Colon (tissue), 2 donors: ENCODE measurements around the gene SPSB2.
"Not testable (repeated sequence)": the region's sequence is repeated elsewhere in the genome, so short reads cannot be mapped to it uniquely, and the experiment has no call there.

ENCODE experiments used
- FAIRE-seq: peaks from 2 replicates; lab custom pipeline; 2012; peaks lifted over from hg19 to GRCh38; lab: Jason Lieb, UNC
- donor health status: control.
- donor health status: control.

Gene SPSB2, protein sequence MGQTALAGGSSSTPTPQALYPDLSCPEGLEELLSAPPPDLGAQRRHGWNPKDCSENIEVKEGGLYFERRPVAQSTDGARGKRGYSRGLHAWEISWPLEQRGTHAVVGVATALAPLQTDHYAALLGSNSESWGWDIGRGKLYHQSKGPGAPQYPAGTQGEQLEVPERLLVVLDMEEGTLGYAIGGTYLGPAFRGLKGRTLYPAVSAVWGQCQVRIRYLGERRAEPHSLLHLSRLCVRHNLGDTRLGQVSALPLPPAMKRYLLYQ

DNA sequence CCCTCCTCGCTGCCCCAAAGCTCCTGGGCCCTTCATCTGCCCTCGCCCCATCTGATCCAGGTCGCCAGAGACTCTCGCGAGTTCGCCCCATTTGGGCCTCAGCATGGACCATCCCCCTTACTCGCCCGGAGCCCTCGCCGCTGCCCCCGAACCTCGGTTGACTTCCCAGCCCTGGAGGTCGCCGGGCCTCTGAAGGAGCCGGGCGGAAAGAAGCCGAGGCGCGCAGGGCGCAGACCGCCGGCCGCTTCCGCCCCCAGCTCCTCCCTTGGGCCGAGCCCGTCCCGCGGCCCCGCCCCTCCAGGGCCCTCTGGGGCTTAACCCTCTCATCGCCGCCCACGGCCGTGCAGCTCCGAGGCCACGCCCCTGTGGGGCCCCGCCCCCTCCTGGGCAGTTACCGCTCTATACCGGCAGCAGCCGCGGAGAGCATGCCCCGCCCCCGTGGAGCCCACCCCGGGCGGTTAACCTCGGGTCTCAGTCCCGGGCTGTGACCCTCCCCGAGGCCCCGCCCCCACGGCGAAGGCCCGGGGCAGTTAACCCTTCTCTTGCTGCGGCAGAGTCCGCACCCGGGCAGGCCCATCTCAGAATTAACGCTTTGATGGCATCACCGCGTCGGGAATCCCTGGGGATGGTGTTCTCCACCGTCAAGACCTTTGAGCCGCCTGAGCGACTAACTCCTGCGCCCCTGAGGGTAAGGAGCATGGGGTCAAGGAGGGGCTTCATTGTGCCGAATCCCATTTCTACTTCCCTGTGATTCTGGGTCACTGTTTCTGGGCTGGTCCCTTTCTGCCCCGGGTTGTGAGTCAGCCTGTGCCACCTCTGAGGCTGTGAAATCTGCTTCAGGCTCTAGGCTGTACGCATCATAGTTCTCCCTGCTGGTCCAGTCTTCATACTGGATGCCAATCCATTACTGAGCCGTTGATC, at the start of gene SPSB2:
TSS of gene SPSB2 (minus strand) at position 210 of the 921 bp plus-strand sequence. CDS start 402 bp downstream, outside the sequence.
- no peak for FAIRE-seq

DNA sequence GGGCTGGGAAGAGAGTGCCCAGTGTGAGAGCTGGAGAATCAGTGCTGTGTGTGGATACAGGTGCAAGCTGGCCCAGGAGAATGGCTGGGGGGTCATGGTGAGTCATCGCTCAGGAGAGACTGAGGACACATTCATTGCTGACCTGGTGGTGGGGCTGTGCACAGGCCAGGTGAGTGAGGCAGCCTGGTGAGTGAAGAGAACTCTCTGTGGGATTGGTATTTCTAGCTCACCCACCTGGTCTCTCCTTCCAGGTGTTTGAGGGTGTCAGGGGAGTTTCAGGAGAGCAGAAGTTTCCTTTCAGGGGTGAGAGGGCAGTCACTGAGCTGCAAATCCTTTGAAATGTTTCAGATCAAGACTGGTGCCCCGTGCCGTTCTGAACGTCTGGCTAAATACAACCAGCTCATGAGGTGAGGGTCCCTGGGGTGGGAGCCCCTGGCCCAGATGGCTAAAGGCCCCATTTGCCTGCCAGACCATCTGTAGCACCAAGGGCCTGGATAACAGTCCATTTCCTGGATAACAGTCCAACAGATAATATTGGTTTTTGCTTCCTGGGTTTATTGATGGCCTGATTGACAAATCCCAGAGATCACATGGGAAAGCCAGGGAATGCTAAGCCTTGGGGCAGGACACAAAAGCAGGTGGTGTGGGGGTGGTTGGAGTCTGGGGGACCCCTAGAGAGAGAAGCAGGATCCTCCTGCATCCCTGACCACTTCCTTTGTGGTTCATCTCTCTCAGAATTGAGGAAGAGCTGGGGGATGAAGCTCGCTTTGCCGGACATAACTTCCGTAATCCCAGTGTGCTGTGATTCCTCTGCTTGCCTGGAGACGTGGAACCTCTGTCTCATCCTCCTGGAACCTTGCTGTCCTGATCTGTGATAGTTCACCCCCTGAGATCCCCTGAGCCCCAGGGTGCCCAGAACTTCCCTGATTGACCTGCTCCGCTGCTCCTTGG, 49.2 kb upstream of the SPSB2 start:
- no peak for FAIRE-seq

DNA sequence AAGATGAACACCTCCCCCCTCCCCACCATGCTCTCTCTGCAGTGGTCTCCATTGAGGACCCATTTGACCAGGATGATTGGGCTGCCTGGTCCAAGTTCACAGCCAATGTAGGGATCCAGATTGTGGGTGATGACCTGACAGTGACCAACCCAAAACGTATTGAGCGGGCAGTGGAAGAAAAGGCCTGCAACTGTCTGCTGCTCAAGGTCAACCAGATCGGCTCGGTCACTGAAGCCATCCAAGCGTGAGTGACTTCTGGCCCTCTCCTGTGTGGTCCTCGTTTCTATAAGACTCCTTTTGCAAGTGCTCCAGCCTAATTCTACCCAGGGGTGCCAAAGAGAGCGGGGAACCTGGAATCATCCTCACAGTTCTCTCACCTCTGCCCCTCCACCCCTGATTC, 48.4 kb upstream of the SPSB2 start:
- no peak for FAIRE-seq

GRCh38 chr12:6919588-6919987, 46.5 kb upstream of the SPSB2 start:
- no peak for FAIRE-seq

- FAIRE-seq: no peak
These were observed 44.6 kb upstream of the SPSB2 start for GRCh38 chr12:6917491-6918231.

- no peak for FAIRE-seq
These were observed 43.5 kb upstream of the SPSB2 start for GRCh38 chr12:6916426-6917200.

DNA sequence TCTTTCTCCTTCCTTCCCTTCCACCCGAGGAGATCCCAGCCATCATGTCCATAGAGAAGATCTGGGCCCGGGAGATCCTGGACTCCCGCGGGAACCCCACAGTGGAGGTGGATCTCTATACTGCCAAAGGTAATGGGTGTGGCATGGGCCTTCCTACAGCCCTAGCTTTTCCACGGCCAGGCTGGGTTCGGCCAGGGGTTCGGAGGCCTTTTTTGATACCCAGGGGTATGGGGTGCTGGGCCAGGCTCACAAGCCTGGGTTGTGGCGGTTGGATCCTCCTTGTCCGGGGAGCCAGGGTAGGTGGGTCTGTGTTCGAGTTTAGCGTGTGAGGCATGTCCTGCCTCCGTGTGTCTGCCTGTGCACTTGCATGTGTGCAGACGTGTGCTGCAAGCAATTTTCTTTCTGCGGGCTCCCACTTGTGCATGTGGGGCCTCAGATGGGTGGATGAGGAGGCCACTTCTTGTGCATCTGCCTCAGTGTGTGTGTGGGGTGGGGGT, 42.7 kb upstream of the SPSB2 start:
- no peak for FAIRE-seq

- FAIRE-seq: no peak
These were observed 42.1 kb upstream of the SPSB2 start for GRCh38 chr12:6914947-6915788.

DNA sequence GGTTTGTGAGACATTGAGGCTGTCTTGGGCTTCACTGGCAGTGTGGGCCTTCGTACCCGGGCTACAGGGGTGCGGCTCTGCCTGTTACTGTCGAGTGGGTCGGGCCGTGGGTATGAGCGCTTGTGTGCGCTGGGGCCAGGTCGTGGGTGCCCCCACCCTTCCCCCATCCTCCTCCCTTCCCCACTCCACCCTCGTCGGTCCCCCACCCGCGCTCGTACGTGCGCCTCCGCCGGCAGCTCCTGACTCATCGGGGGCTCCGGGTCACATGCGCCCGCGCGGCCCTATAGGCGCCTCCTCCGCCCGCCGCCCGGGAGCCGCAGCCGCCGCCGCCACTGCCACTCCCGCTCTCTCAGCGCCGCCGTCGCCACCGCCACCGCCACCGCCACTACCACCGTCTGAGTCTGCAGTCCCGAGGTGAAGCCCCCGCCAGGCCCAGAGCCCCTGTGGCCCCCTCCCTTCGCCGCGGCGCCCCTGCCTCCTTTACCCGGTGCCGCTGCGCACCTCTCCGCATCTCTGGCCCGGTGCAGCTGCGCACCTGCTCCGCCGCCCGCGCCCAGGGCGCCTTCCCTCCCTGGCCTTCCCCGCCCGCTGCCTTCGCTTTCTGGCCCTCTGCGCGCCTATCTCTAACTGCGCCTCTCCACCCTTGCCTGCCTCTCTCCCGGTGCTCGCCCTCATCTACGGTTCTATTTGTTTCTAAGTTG, 41.3 kb upstream of the SPSB2 start, which contains the start of gene ENO2:
TSS of gene ENO2 (plus strand) at position 335 of the 701 bp plus-strand sequence. CDS start 1,253 bp downstream, outside the sequence.
- FAIRE-seq: no peak

GRCh38 chr12:6912164-6912935, 39.2 kb upstream of the SPSB2 start:
- FAIRE-seq: no peak

DNA sequence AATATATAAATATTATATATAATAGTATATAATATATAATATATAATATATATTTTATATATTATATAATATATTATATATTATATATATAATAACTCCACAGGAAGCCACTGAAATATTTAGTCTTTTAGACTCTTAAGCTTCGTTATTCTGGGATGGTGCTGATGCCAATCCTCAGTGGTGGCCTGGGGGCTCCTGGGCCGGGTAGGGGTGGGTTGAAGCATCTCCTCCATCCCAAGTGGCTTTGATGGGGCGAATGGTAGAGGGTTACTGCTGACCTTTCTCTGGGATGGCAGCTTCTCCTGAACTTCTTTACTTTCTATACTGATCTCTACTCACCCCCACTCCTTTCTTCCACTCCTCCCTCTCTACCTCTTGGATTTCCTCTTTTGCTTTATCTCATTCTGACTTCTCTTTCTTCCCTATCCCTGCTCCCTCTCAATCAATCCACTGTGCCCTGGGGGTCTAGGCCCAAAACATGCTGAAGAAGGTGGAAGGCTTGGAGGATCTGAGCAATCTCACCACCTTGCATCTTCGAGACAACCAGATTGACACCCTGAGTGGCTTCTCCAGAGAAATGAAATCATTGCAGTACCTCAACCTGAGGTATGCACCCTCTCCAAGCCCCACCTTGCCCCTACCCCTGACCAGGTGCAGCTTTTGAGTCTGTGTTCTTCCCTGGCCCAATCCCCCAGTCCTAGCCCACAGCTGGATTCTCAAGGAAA, 36.5 kb upstream of the SPSB2 start:
- FAIRE-seq: no peak

DNA sequence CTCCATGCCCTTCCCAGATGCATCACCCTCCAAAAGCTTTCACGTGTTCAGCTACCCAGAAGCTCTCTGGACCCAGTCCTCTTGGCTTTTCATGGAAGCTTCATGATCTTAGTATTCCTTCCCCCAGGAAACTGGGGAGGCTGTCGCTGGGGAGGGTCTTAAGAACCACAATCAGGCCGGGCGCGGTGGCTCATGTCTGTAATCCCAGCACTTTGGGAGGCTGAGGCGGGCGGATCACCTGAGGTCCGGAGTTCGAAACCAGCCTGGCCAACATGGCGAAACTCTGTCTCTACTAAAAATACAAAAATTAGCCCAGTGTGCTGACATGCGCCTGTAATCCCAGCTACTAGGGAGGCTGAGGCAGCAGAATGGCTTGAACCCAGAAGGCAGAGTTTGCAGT, 35.0 kb upstream of the SPSB2 start:
- not testable (repeated sequence) for FAIRE-seq

DNA sequence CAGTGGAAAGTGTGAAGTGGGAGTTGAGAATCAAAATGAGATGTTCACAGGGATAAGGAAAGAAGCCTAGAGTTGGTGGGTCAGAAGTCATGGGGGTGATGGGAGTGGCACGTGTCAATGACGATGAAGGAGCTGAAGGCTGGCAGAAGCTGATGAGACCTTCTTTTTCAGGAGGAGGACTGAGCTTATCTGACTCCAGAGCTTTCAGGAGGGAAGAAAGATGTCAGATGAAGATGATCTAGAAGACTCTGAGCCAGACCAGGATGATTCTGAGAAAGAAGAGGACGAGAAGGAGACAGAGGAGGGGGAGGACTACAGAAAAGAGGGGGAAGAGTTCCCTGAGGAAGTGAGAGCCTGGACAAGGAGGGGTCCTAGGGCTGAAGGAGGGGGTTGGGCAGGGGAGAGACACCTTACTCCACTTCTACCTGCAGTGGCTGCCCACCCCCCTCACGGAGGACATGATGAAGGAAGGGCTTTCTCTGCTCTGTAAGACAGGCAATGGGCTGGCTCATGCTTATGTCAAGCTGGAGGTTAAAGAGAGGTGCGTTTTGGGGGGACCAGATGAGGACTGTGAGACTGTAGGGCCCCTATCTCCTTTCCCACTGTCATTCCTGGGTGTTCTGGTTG, 32.4 kb upstream of the SPSB2 start:
- FAIRE-seq: no peak

GRCh38 chr12:6904280-6905276, 31.5 kb upstream of the SPSB2 start, which contains the start of gene LRRC23:
TSS of gene LRRC23 (plus strand) at chr12:6904822. CDS start at chr12:6905634, 812 bp downstream.
- FAIRE-seq: peak; percentile 74

GRCh38 chr12:6903722-6904121, 30.6 kb upstream of the SPSB2 start:
- FAIRE-seq: no peak
